Inflammatory macrophage treated with lipopolysaccharide for 1 hour (primary cell): Measurements from ENCODE around the gene CD96.

Experiments
- DNase-seq, 2 donors: peaks; one replicate each; pipeline ENCODE4 v3.0.0-alpha.2; 2020 to 2022

Gene CD96

GRCh38 chr3:111684640-111685039, 142.6 kb downstream of the CD96 start:
- DNase-seq, result peak in 1 of 2 donors; percentile 10

GRCh38 chr3:111688190-111688800, 146.3 kb downstream of the CD96 start:
- DNase-seq, result no peak

- DNase-seq, result no peak
Measured at GRCh38 chr3:111690242-111690641, 148.2 kb downstream of the CD96 start.

GRCh38 chr3:111691293-111691909, 149.4 kb downstream of the CD96 start:
- peak; percentile 15 to 36 for DNase-seq

GRCh38 chr3:111692593-111693552, 150.9 kb downstream of the CD96 start:
- DNase-seq, result no peak

GRCh38 chr3:111694471-111694870, 152.5 kb downstream of the CD96 start:
- no peak for DNase-seq

GRCh38 chr3:111695636-111696117, 153.7 kb downstream of the CD96 start:
- no peak for DNase-seq

- DNase-seq, result no peak
Measured at GRCh38 chr3:111700054-111700453, 158.1 kb downstream of the CD96 start.

- no peak for DNase-seq
Measured at GRCh38 chr3:111701292-111701906, 159.4 kb downstream of the CD96 start.
